A673 (cell line): Measurements from ENCODE around the gene HSH2D.

ENCODE experiments used
- CTCF ChIP-seq: fragments of 300-800, 200-600 bp; sonication (generic); conservative IDR thresholded peaks from 2 replicates; pipeline ENCODE4 v1.5.1; 2017; ENCODE audit warnings: low read depth, mild to moderate bottlenecking, antibody characterized with exemption, low read length, moderate library complexity, mixed read lengths
- EZH2 ChIP-seq: fragments of 200-600 bp; sonication (generic); IDR thresholded peaks from 2 replicates; pipeline ENCODE4 v1.6.1; 2017; ENCODE audit warnings: borderline replicate concordance, low read depth, mild to moderate bottlenecking, mixed read lengths, antibody characterized with exemption, low read length; ENCODE audit not compliant: poor library complexity, severe bottlenecking

GRCh38 chr19:16201011-16201391, 57.5 kb downstream of the HSH2D start:
- TF ChIP-seq CTCF (no peak), EZH2 (no peak)
